DOHH2 (cell line): Measurements from ENCODE around the gene ZNF560.

Experiments used
- H3F3A ChIP-seq: fragments of 200-600 bp; sonication (generic), shearing (Covaris generic); 2 replicates; pipeline ENCODE4 v1.6.0; 2016; ENCODE audit warnings: antibody characterized with exemption, mild to moderate bottlenecking; ENCODE audit not compliant: control insufficient read depth, insufficient read depth
- H3K27ac ChIP-seq: fragments of 200-600 bp; sonication (generic); 2 replicates; pipeline ENCODE4 v1.5.1; 2014; ENCODE audit warnings: low read depth, mild to moderate bottlenecking, low read length, moderate library complexity
- H3K27me3 ChIP-seq: fragments of 200-600 bp; sonication (generic); 2 replicates; pipeline ENCODE4 v1.6.1; 2014; ENCODE audit warnings: mild to moderate bottlenecking, low read length, mixed read lengths; ENCODE audit not compliant: control insufficient read depth
- H3K36me3 ChIP-seq: fragments of 200-600 bp; sonication (generic); 2 replicates; pipeline ENCODE4 v1.6.1; 2014; ENCODE audit warnings: mild to moderate bottlenecking, low read length, moderate library complexity, mixed read lengths; ENCODE audit not compliant: control insufficient read depth
- H3K4me1 ChIP-seq: fragments of 200-600 bp; sonication (generic); 2 replicates; pipeline ENCODE4 v1.6.1; 2014; ENCODE audit warnings: mild to moderate bottlenecking, low read length, mixed read lengths; ENCODE audit not compliant: control insufficient read depth
- H3K4me2 ChIP-seq: fragments of 200-600 bp; sonication (generic); 2 replicates; pipeline ENCODE4 v1.6.0; 2014; ENCODE audit warnings: mild to moderate bottlenecking, low read length, moderate library complexity
- H3K4me3 ChIP-seq: fragments of 200-600 bp; sonication (generic); 2 replicates; pipeline ENCODE4 v1.5.1; 2014; ENCODE audit warnings: mild to moderate bottlenecking, low read length, mixed read lengths
- H3K79me2 ChIP-seq: fragments of 200-600 bp; sonication (generic); 2 replicates; pipeline ENCODE4 v1.6.1; 2014; ENCODE audit warnings: mild to moderate bottlenecking, low read length, mixed read lengths; ENCODE audit not compliant: control insufficient read depth
- H3K9me2 ChIP-seq: fragments of 200-600 bp; sonication (generic); replicated peaks from 2 replicates; pipeline ENCODE4 v1.6.1; 2014; ENCODE audit warnings: mild to moderate bottlenecking, low read length, mixed read lengths; ENCODE audit not compliant: control insufficient read depth
- H3K9me3 ChIP-seq: fragments of 200-600 bp; sonication (generic); 2 replicates; pipeline ENCODE4 v1.6.1; 2014; ENCODE audit warnings: antibody characterized with exemption, low read length, mixed read lengths; ENCODE audit not compliant: control insufficient read depth, insufficient read depth
- H4K20me1 ChIP-seq: fragments of 200-600 bp; sonication (generic); 2 replicates; pipeline ENCODE4 v1.6.0; 2014; ENCODE audit warnings: low read depth, mild to moderate bottlenecking, antibody characterized with exemption, low read length, moderate library complexity; ENCODE audit not compliant: control insufficient read depth, insufficient read depth
- EZH2phosphoT487 ChIP-seq: fragments of 200-600 bp; sonication (generic); IDR thresholded peaks from 2 replicates; pipeline ENCODE4 v1.6.1; 2017; ENCODE audit warnings: borderline replicate concordance, mild to moderate bottlenecking, antibody characterized with exemption, low read length, moderate library complexity, mixed read lengths
- TF ChIP-seq, protein P1 (sequence below): fragments of 200-600 bp; sonication (generic); IDR thresholded peaks from one replicate; pipeline ENCODE4 v1.5.1; 2014; ENCODE audit warnings: antibody characterized with exemption, mild to moderate bottlenecking, low read depth, low read length; ENCODE audit not compliant: poor library complexity, severe bottlenecking

The ZNF560 gene

DNA sequence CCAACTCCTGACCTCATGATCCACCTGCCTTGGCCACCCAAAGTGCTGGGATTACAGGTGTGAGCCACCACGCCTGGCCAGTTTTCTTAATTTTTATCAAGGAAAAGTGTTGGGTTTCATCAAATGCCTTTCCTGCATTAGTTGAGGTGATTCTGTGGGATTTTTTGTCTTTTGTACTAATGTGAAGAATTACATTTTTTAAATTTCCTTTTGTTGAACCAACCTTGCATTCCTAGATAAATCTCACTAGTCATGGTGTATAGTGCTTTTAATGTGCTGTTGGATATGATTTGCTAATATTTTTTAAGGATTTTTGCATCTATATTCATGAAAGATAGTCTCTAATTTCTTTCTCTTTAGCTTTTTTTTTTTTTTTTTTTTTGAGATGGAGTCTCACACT lies 2.4 kb upstream of the ZNF560 start:
- H3K79me2 ChIP-seq = no peaks in the 10 kb centered on the region
- H4K20me1 ChIP-seq = no peaks in the 10 kb centered on the region
- H3K36me3 ChIP-seq = no peaks in the 10 kb centered on the region
- peaks cover 13% of the 10 kb centered on the region; the same call in 1 of the 2 replicates for H3K9me3 ChIP-seq
- no peak overlapping the region for H3K27ac ChIP-seq
- no peaks in the 10 kb centered on the region for H3K4me1 ChIP-seq
- H3K9me2 ChIP-seq = no peaks in the 10 kb centered on the region
- H3K27me3 ChIP-seq = no peaks in the 10 kb centered on the region
- no peak overlapping the region for H3K4me2 ChIP-seq
- H3F3A ChIP-seq = no peaks in the 10 kb centered on the region
- TF ChIP-seq, protein P1, sequence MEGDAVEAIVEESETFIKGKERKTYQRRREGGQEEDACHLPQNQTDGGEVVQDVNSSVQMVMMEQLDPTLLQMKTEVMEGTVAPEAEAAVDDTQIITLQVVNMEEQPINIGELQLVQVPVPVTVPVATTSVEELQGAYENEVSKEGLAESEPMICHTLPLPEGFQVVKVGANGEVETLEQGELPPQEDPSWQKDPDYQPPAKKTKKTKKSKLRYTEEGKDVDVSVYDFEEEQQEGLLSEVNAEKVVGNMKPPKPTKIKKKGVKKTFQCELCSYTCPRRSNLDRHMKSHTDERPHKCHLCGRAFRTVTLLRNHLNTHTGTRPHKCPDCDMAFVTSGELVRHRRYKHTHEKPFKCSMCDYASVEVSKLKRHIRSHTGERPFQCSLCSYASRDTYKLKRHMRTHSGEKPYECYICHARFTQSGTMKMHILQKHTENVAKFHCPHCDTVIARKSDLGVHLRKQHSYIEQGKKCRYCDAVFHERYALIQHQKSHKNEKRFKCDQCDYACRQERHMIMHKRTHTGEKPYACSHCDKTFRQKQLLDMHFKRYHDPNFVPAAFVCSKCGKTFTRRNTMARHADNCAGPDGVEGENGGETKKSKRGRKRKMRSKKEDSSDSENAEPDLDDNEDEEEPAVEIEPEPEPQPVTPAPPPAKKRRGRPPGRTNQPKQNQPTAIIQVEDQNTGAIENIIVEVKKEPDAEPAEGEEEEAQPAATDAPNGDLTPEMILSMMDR = no peak
- TF ChIP-seq EZH2phosphoT487 = no peak
- no peak overlapping the region for H3K4me3 ChIP-seq

DNA sequence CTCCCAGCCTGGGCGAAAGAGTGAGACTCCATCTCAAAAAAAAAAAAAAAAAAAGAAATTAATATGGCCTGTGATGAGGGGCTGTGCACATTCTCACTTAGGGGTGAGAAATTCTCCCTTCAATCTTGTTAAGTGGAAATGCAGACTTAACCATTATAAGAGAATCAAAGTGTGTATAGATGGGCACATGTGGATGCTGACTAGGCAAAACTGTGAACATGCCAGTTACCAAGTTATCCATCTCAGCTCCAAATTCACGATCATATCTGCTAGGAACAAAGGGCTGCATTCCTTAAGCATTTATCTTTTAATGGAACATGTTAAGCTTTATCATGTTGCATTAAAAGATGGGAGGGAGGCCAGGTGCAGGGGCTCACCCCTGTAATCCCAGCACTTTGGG lies 4.3 kb downstream of the ZNF560 start:
- Histone ChIP-seq H4K20me1 (no peaks in the 10 kb centered on the region), H3K27me3 (no peaks in the 10 kb centered on the region), H3K4me1 (no peaks in the 10 kb centered on the region), H3K9me2 (no peaks in the 10 kb centered on the region), H3K4me3 (no peak overlapping the region), H3F3A (no peaks in the 10 kb centered on the region), H3K36me3 (no peaks in the 10 kb centered on the region), H3K9me3 (peaks cover 13% of the 10 kb centered on the region; the same call in 1 of the 2 replicates), H3K27ac (no peak overlapping the region), H3K79me2 (no peaks in the 10 kb centered on the region), H3K4me2 (no peak overlapping the region)
- no peak for TF ChIP-seq EZH2phosphoT487
- TF ChIP-seq, protein P1 = no peak

DNA sequence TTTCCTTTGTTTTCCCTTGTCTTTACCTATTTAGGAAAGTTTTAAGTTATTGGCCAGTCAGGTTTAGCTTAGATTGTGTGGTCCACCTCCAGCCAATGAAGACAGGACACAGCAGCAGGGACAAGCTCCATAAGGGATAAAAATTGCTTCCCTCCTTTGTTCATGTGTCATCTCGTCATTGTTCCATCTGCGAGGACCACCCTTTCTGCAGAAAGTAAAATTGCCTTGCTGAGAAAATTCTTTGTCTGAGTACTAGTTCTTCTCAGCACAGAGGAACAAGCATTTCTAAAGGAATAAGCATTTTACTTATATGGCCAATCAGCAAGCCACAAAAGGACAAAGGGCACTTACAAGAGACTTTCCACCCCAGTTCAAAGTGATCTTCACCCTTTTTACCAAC lies 11.4 kb downstream of the ZNF560 start:
- Histone ChIP-seq H3K4me2 (no peak overlapping the region), H3K27me3 (no peaks in the 10 kb centered on the region), H4K20me1 (no peaks in the 10 kb centered on the region), H3K27ac (no peak overlapping the region), H3K9me2 (no peaks in the 10 kb centered on the region), H3K79me2 (no peaks in the 10 kb centered on the region), H3K9me3 (peaks cover 20% of the 10 kb centered on the region; the same call in 1 of the 2 replicates), H3K4me3 (no peak overlapping the region), H3K36me3 (no peaks in the 10 kb centered on the region), H3K4me1 (no peaks in the 10 kb centered on the region), H3F3A (no peaks in the 10 kb centered on the region)
- TF ChIP-seq, protein P1 = no peak
- no peak for TF ChIP-seq EZH2phosphoT487
